GM18870 (cell line): ENCODE measurements around the gene LRRC4B.
"Not testable (repeated sequence)": the region's sequence is repeated elsewhere in the genome, so short reads cannot be mapped to it uniquely, and the experiment has no call there.

ENCODE experiments used
- ATAC-seq: cut with Tn5 transposase; IDR thresholded peaks from one replicate; pipeline ENCODE4 v1.9.1; 2021; ENCODE audit warnings: moderate library complexity; ENCODE audit not compliant: unreplicated experiment

LRRC4B gene

DNA sequence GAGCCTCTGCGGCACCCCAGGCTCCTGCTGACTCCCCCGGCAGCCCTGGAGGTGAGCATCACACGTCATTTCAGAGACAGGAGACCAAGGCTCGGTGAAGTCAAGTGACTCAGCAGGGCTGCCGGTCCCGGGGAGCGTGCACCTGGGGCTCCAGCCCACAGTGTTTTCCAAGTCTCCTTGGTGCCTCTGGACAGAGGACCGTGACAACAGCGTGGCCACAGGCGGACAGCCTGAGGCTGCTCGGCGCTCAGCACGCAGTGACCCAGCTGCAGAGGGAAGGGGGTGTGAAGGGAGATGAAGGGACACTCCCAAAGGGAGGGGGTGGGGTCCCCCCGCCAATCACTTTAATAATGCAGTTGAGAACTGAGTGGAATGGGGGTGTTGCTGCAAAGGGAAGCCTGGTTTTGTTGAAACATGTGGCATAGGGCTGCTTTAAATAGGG is 37.0 kb downstream of the LRRC4B start:
- ATAC-seq, result no peak

DNA sequence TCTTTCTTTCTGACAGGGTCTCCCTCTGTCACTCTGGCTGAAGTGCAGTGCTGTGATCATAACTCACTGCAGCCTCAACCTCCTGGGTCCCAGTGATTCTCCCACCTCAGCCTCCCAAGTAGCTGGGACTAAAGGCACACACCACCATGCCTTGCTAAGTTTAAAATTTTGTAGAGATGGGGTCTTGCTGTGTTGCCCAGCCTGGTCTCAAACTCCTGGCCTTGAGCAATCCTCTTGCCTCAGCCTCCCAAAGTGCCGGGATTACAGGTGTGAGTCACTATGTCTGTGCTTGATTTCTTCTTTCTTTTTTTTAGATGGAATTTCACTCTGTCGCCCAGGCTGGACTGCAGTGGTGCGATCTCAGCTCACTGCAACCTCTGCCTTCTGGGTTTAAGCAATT is 40.2 kb downstream of the LRRC4B start:
- ATAC-seq, result not testable (repeated sequence)

- no peak for ATAC-seq
These were observed 45.4 kb downstream of the LRRC4B start for GRCh38 chr19:50522881-50523280.

- ATAC-seq, result no peak
These were observed 47.3 kb downstream of the LRRC4B start for GRCh38 chr19:50520822-50521465.

DNA sequence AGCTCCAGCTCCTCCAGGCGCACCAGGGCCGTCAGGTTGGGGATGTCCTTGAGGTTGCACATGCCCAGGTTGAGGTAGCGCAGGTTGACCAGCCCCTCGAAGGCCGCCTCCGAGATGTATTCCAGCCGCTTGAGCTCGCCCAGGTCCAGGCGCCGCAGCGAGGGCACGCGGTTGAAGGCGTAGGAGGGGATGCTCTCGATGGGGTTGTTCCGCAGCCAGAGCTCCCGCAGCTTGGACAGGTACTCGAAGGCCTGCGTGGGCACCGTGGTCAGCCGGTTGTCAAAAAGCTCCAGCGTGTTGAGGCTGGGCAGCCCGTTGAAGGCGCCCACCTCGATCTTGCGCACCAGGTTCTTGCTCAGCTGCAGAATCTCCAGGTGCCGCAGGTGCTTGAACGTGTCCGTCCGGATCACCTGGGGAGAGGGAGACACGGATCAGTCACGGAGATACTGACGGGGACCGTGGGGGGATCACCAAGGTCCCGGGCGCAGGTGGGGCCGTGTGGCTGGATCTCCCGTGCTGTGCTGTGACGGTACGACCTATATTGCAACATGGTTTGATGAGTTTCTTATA is 49.1 kb downstream of the LRRC4B start:
- ATAC-seq, result no peak

- ATAC-seq, result no peak
These were observed 49.9 kb downstream of the LRRC4B start for GRCh38 chr19:50518091-50519005.

- ATAC-seq, result no peak
These were observed 50.5 kb downstream of the LRRC4B start for GRCh38 chr19:50517704-50518075.

DNA sequence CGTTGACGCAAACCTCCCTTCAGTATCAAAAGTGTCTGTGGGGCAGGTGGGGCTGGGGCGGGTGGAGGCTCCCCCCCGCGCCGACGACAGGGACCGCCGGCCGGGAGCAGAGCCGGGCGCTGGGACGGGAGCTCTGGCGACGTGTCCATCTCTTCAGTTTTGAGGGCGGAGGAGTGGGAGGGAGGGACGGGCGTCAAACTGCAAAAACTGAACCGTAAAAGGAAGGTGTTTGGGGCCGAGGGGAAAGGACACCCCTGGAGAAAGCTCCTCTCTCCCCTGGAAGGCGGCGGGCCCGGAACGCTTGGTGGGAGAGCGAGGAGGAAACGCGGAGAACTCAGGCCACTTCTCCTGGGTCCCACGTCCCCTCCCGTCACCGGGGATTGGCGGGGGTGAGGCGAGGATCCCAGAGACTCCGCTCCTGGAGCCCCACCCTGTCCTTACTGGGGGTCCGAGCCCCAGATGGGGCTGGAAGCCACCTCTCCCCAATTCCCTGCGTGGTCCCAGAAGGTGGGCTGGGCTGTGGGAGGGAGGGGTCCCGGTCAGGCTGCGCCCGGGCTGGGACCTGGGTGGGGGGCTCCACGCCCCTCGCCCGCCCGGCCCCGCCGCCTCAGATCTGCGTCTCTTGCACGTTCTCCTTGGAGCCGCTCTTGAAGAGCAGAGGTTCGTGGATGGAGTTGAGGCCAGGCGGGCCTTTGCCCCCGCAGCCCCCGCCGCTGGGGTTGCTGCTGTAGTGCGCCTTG is 51.1 kb downstream of the LRRC4B start:
- no peak for ATAC-seq

GRCh38 chr19:50516456-50516855 is 51.8 kb downstream of the LRRC4B start:
- ATAC-seq, result no peak

DNA sequence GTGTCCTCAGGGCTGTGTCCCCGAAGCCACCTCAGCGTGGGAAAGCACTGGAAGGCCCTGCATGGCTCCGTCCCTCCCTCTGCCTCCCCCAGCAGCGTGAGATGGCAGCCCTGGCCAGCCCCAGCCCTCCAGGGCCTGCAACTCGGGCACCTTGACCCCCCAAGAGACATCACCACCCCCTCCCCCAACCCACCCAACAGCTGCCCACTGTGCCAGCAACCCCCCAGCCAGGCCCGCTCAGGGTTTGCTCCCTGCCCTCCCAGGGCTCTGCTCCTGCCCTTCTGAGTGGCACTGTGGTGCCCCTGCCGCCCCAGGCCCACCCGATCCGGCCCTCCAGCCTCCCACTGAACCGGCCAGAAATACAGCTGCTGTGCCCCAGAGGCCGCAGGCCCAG is 53.1 kb downstream of the LRRC4B start:
- ATAC-seq, result no peak

GRCh38 chr19:50514346-50515167 is 53.7 kb downstream of the LRRC4B start:
- no peak for ATAC-seq

- no peak for ATAC-seq
These were observed 54.4 kb downstream of the LRRC4B start, which contains the start of gene ASPDH for GRCh38 chr19:50513746-50514345. TSS of gene ASPDH (minus strand) at chr19:50513913. CDS start at chr19:50513823, 90 bp downstream.

DNA sequence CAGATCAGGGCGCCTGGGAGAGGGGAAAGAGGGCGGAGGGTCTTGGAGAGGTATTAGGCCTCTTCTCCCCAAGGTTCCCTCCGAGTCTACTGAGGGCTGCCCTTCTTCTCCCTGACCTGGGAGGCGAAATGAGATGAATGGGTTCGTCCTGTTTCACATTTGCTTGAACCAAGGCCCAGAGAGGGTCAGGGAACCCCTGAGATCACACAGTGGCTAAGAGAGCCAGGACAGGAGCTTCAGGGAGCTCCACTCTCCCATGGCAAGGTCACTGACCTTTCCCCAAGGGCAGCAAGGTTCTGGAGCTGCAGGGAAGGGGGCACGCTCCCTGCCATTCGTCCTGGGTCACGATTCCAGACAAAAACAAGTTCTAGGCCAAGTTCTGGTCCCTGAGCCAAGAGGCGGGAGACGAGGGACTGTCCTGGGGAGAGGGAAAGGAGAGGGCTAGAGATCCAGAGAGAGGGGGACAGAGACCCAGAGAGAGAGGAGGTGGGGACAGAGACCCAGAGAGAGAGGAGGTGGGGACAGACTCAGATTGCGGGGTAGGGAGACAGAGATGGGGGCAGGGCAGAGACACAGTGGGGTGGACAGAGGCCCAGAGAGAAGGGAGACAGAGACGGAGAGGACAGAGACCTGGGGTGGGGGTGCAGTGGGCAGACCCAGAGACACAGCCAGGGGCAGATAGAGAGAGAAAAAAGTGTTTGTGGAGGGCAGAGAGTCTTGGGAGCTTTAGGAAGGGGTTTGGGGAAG is 55.1 kb downstream of the LRRC4B start:
- no peak for ATAC-seq

- no peak for ATAC-seq
These were observed 55.9 kb downstream of the LRRC4B start for GRCh38 chr19:50512112-50512998.

- peak; percentile 87 for ATAC-seq
These were observed 57.0 kb downstream of the LRRC4B start, which contains the start of gene JOSD2 for GRCh38 chr19:50511069-50511822. TSS of gene JOSD2 (minus strand) at chr19:50511191. CDS start at chr19:50510431, 760 bp downstream.

- ATAC-seq, result no peak
These were observed 57.6 kb downstream of the LRRC4B start for GRCh38 chr19:50510700-50511068.

- ATAC-seq, result no peak
These were observed 58.0 kb downstream of the LRRC4B start for GRCh38 chr19:50510121-50510670.
